Brain microvascular endothelial cell (primary cell): ENCODE measurements around the gene CCS.

Experiments used
- DNase-seq: peaks from one replicate; pipeline ENCODE4 v3.0.0-alpha.2; 2020
- H3K27ac ChIP-seq: fragments of 250-450 bp; sonication (Bioruptor Pico); 2 replicates; pipeline ENCODE4 v1.5.1; 2020; ENCODE audit warnings: mild to moderate bottlenecking, moderate library complexity
- H3K27me3 ChIP-seq: fragments of 250-450 bp; sonication (Bioruptor Pico); replicated peaks from 2 replicates; pipeline ENCODE4 v1.5.1; 2020; ENCODE audit warnings: mild to moderate bottlenecking
- H3K36me3 ChIP-seq: fragments of 250-450 bp; sonication (Bioruptor Pico); replicated peaks from 2 replicates; pipeline ENCODE4 v1.5.1; 2020; ENCODE audit warnings: mild to moderate bottlenecking
- H3K4me3 ChIP-seq: 2 replicates; pipeline ENCODE4 v1.5.1; 2011; ENCODE audit warnings: low read depth, mild to moderate bottlenecking, control low read depth, low read length, moderate library complexity
- CTCF ChIP-seq: IDR thresholded peaks from 2 replicates; pipeline ENCODE4 v1.5.1; 2011; ENCODE audit warnings: low read depth, mild to moderate bottlenecking, moderate library complexity, low read length, control low read depth, inconsistent platforms; ENCODE audit errors: missing control alignments
- in situ Hi-C: cut with HindIII; loops from 2 replicates; pipeline ENCODE4 v1.10.0; 2017; ENCODE audit warnings: low sequenced_read_pairs, low pct_ligation_motif_present

The CCS gene

GRCh38 chr11:66568124-66568916 is 24.7 kb upstream of the CCS start, which contains the start of gene CTSF:
CTSF (minus strand) TSS chr11:66568606; CDS start chr11:66568486, 120 bp downstream.
- H3K4me3 ChIP-seq, result peak within 1 kb of the TSS; percentile 47
- TF ChIP-seq CTCF, result no peak
- H3K36me3 ChIP-seq, result no peaks in the 10 kb centered on the region
- no peak within 1 kb of the TSS for H3K27ac ChIP-seq
- DNase-seq, result peak; percentile 51
- H3K27me3 ChIP-seq, result no peaks in the 10 kb centered on the region
- in situ Hi-C loops, result no loop called here

GRCh38 chr11:66569076-66569475 is 23.9 kb upstream of the CCS start:
- H3K36me3 ChIP-seq, result no peaks in the 10 kb centered on the region
- H3K4me3 ChIP-seq, result no peak overlapping the region
- no peaks in the 10 kb centered on the region for H3K27me3 ChIP-seq
- in situ Hi-C loops, result no loop called here
- no peak for DNase-seq
- H3K27ac ChIP-seq, result no peak overlapping the region
- TF ChIP-seq CTCF, result no peak

- Histone ChIP-seq H3K36me3 (no peaks in the 10 kb centered on the region), H3K27ac (no peak overlapping the region), H3K27me3 (no peaks in the 10 kb centered on the region), H3K4me3 (no peak overlapping the region)
- TF ChIP-seq CTCF, result no peak
- in situ Hi-C loops, result no loop called here
- no peak for DNase-seq
These were observed 22.7 kb upstream of the CCS start for GRCh38 chr11:66570079-66570849.

DNA sequence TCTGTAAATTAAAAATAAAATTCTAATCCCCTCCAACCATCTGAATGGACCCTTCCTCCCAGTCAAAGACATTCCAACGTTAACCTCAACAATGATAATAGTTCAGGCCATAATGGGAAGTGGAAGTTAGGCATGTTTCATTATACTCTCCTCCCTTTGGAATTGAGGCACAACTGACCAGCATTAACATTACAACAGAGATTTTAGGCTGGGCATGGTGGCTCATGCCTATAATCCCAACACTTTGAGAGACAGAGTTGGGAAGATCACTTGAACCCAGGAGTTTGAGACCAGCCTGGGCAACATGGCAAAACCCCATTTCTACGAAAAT is 22.2 kb upstream of the CCS start:
- TF ChIP-seq CTCF, result no peak

DNA sequence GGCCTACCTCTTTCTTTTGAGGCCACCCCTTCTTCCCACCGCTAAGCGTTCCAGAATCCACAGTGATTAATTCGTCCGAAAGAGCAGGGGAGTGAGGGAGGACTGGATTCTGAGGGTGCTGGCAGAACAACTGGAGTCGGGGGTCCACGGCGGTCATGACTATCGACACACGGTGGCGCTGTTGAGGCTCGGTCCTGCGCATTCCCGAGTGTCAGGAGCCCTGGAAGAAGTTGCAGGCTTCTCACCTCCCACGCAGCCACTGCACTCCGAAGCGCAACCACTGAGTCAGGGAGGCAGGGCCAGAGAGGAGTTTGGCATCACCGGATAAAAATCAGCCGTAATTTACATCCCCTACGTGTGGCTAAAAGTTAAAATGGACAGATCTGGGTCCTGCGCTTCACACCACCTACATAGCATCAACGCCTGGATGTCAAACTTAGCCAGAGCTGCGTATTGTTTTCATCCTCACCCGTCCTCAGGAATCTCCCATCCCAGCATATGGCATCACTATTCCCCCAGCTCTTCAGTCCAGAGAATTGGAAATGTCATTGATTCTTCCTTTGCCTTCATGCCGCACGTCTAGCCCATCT is 13.9 kb upstream of the CCS start:
- Histone ChIP-seq H3K36me3 (no peaks in the 10 kb centered on the region), H3K27me3 (no peaks in the 10 kb centered on the region), H3K4me3 (no peak overlapping the region), H3K27ac (no peak overlapping the region)
- DNase-seq, result peak; percentile 74
- peak; percentile 91 for TF ChIP-seq CTCF
- in situ Hi-C loops, result no loop called here

More for the DNA sequence above, 22.2 kb upstream of the CCS start:
- Histone ChIP-seq H3K27ac (no peak overlapping the region), H3K27me3 (no peaks in the 10 kb centered on the region), H3K36me3 (no peaks in the 10 kb centered on the region), H3K4me3 (no peak overlapping the region)
- in situ Hi-C loops, result no loop called here
- no peak for DNase-seq
